GM19455 (cell line): Measurements from ENCODE around the gene PRKACB.

Experiments
- ATAC-seq: cut with Tn5 transposase; IDR thresholded peaks from one replicate; pipeline ENCODE4 v1.9.1; 2021; ENCODE audit not compliant: unreplicated experiment

PRKACB gene

DNA sequence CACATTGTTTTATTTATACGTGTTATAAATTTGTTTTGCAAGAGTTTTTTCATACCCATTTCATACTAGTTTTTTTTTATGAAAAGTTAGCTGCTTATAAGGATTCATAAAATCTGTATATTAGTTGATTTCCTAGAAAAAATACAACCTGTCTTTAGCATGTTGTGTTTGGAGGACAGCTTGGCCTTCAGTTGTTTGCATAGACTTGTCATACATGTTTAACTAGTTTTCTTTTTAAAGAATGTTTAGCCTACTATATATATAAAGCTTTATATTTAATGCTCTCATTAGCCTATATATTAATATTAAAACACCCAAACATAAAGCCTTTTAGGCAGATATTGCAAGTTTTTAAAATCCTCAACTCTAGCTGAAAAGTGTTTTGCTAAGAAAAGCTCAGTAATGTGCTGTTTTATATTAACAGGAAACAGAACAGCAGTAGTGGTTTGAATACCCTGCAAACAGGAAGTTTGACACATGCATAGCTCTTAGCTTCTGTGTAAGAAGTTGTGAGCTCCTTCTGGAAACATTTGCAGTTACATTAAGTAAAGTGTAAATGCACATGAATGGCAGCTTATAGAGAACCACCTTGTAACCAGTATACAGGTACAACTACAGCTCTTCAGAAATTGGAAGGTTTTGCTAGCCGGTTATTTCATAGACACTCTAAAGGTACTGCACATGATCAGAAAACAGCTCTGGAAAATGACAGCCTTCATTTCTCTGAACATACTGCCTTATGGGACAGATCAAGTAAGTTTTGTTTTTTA lies at the start of gene PRKACB:
PRKACB (plus strand) TSS at position 476 of the 770 bp plus-strand sequence; CDS start at position 567, 91 bp downstream.
- ATAC-seq: peak; percentile 87

DNA sequence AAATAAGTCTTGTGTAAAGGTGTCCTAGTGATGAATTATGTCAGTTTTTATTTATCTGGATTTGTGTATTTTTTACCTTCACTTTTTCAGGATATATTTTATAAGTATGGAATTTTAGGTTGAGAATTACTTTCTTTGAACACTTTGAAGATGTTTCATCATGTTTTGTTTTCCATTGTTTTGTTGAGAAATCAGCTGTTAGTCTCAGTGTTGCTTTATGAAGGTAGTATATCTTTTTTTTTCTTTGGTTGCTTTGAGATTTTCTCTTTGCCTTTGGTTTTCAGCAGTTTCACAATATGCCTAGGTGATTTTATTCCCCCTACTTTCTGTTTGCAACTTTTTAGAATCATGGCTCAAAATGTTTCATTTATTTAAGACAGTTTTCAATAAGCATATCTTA lies 48.8 kb upstream of the PRKACB start:
- ATAC-seq: no peak

DNA sequence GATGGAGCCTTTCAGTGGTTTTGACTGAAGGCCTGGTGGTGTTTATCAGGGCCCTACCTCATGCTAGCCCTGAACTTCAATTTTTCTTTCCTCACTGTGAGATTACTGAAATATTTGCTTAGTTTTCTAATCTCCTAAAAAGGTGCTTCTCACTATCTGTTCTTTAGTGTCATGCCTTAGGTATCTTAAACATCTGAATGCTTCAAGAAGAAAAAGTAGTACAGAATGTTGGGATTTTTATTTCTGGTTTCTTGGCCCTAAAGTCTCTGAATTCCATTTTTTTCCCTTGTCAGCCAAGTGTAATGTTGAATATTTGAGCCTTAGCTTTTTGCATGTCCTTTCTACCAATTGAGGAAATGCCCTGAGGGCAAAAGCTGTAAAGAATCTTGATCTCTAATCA lies 47.9 kb upstream of the PRKACB start:
- no peak for ATAC-seq

DNA sequence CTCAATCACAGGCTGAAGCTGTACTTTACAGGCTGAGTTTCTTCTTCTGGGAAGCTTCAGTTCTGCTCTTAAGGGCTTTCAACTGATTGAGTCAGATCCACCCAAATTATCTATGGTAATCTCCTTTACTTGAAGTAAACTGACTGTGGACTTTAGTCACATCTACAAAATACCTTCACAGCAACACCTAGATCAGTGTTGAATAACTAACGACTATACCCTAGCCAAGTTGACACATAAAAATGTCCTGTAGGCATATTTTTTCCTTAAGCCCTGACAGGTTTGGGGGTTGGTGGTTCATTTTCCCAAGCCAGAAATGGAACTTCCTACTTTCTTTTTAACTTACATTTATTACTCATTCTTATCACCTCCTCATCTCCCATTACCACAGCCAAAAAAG lies 42.9 kb upstream of the PRKACB start:
- no peak for ATAC-seq

DNA sequence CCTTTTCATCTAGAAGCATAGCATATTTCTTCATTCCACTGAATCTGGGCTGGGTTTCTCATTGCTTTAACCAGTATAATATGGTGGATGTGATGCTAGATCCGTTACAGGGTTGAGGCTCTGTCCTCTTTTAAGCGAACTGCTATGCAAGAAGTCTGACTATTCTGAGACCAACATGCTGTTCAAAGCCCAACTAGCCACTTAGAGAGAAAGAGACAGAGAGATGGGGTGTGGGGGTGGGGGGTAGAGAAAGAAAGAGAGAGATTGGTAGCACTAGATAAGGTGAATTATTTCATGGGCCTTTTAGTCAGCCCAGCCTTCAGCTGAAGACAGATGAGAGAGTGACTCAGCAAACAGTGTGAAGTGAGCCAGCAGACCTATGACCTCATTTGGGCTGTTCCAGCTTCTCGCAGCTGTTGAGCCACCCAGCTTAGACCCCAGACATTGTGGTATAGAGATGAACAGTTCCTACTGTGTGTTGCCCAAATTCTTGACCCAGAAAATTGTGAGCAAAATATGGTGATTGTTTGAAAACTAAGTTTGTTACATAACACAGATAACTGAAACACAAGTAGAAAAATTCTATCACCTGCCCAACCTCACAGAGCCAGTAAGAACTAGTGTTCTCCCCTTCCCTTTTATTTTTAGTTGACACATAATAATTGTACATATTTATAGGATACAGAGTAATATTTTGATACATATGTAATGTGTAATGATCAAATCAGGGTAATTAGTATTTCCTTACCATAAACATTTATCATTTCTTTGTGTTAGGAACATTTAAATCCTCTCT lies 40.7 kb upstream of the PRKACB start:
- ATAC-seq: no peak

DNA sequence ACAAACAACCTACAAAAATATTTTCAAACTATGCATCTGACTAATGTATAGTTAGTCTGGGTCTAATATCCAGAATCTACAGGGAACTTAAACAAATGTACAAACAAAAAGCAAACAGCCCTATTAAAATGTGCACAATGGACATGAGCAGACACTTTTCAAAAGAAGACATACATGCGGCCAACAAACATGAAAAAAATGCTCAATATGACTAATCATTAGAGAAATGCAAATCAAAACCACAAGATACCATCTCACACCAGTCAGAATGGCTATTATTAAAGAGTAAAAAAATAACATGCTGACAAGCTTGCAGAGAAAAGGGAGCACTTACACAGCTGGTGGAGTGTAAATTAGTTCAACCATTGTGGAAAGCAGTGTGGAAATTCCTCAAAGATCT lies 36.5 kb upstream of the PRKACB start:
- ATAC-seq: peak; percentile 67

DNA sequence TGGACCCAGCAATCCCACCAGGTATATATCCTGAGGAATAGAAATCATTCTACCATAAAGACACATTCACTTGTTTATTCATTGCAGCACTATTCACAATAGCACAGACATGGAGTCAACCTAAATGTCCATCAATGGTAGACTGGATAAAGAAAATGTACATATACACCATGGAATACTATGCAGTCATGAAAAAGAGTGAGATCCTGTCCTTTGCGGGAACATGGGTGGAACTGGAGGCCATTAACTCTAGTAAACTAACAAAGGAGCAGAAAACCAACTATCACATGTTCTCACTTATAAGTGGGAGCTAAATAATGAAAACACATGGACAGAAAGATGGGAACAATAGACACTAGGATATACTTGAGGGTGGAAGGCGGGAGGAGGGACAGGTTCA lies 36.1 kb upstream of the PRKACB start:
- ATAC-seq: peak; percentile 11

DNA sequence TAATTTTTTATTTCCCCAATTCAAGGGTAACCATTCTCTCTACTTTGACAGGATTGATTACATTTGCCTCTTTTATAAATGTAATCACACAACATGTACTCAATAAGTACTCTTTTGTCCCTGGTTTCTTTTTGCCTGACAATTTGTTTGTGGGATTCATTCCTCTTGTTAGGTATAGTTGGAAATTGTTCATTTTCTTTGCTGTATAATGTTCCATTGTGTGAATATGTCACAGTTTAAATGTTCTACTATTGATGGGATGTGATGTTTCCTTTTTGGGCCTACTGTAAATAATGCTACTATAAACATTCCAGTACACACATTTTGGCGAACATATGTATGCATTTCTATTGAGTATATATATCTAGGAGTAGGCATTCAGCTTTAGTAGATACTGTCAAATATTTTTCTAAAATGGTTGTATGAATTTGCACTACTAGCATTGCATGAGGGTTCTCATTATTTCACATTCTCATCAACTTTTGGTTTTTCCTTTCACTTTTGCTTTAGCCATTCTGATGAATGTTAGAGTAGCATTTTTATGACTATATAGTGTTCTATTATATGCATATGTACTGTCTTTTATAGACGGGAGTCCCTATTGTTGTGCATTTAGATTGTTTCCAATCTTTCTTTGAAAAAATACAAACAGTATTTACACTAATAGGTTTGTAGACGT lies 35.0 kb upstream of the PRKACB start:
- no peak for ATAC-seq

DNA sequence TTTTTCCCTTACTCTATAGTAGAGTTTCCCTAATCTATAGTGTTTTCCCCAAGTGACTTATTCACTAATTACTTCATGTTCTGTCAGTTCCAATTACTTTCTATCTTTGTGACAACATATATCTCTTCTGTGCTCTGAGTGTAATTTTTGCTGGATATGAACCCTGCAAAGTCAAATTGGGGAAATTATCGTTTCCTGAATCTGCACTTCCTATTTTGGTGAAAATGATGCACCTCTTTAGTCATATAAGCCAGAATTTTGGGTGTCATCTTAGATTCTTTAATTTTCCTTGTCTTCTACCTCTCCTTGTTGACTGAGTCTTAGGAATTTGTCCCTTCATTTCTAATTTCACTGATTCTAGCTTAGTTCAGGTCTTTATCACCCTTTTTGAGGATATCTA lies 33.4 kb upstream of the PRKACB start:
- ATAC-seq: no peak

DNA sequence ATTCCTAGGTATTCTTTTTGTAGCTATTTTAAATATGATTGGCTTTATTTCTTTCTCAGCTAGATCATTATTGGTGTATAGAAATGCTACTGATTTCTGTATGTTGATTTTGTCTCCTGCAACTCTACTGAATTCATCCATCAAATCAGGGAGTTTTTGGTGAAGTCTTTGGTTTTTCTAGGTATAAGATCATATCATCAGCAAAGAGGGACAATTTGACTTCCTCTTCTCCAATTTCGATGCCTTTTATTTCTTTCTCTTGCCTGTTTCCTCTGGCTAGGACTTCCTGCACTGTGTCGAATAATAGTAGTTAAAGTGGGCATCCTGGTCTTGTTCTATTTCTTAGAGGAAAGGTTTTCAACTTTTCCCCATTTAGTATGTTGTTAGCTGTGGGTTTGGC lies 27.5 kb upstream of the PRKACB start:
- ATAC-seq: no peak

DNA sequence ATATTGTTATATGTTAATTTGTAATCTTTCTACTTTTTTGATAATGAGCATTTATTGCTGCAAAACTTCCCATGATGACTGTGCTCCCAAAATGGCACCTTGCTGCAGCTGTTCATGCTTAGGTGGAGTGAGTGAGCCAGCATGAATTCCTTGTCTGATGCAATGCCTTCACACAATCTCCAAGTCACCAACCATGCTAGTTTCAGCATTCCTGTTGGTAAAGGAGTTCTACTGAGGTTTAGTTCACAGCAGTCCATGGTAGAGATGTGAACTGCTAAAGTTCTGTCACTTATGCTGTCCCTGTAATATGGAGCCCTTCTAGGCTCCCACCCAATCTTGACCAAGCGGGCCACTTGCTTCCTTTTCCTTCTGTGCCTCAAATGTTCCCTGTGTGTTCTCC lies 26.2 kb upstream of the PRKACB start:
- ATAC-seq: no peak

DNA sequence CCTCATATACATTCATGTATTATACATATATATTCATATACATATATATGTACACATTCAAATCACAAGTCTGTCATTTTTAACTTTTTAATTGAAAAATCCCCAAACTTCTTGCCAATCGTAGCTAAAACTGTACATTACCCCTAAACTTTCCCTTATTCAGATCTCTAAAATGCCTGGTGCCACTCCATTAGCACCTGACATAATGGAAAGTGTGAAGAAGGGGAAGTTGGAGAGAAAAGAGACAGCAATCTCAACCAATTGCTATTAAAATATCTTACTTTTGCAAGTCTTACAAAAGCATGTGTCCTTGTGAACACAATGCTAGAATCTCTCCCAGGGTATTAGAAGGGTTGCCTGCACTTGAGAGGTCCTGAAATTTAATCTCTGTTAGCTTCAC lies 22.7 kb upstream of the PRKACB start:
- no peak for ATAC-seq

DNA sequence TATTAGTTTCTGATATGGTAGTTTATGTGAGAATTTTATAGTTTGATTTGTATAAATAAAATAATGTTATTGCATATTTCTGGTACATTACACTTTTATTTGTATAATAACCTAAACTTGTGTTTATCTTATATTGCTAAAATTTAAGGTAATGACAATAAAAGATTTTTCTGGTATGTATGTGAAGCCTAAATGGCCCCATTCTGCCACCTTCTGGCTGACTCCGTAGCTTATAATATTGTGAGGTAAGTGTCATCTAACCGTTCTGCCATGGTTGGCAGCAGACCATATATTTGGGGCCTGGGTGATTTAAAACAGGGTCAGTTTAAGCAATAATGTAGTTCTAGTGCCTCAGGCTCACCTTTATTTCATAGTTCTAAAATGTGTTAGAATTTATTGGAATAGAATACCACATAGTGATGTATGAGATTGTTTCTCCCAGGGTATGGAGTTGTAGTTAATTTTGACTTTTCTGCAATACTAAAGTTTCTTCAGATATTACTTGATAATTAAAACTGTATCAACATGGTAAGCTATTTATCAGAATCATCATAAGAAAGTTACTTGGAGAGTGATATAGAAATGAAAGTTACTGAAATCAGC lies 21.2 kb upstream of the PRKACB start:
- ATAC-seq: peak; percentile 75

DNA sequence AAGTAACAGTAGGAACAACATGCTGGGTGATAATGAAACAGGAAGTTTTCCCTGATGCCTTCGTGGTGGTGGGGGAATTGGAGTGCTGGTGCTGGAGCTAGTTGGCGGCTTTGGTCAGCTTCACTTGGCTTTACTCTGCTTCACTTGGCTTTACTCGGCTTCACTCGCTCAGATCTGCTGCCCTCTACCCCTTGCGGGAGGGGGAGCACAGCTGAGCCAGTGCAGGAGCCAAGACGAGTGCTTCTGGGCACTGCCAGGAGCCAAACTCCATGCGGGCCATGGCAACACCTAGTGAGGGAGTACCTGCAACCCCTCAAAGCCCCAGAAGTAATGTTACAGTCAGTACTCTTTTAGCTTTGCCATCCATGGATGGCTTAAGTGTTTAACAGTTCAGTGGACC lies 10.6 kb upstream of the PRKACB start:
- ATAC-seq: no peak

DNA sequence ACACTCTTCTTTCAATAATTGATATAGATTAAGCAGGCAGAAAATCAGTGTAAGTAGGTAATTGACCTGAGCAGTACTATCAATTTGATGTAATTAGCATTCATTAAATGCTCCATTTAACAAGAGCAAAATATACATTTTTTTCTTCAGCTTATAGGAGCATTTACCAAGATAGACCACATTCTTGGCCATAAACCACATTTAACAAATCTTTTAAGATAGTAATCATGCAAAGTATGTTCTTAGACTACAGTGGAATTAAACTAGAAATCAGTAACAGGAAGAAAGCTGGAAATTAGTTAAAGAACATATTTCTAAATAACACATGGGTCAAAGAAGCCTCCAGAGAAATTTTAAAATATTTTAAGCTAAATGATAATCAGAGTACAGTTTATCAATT lies 8.7 kb upstream of the PRKACB start:
- no peak for ATAC-seq

DNA sequence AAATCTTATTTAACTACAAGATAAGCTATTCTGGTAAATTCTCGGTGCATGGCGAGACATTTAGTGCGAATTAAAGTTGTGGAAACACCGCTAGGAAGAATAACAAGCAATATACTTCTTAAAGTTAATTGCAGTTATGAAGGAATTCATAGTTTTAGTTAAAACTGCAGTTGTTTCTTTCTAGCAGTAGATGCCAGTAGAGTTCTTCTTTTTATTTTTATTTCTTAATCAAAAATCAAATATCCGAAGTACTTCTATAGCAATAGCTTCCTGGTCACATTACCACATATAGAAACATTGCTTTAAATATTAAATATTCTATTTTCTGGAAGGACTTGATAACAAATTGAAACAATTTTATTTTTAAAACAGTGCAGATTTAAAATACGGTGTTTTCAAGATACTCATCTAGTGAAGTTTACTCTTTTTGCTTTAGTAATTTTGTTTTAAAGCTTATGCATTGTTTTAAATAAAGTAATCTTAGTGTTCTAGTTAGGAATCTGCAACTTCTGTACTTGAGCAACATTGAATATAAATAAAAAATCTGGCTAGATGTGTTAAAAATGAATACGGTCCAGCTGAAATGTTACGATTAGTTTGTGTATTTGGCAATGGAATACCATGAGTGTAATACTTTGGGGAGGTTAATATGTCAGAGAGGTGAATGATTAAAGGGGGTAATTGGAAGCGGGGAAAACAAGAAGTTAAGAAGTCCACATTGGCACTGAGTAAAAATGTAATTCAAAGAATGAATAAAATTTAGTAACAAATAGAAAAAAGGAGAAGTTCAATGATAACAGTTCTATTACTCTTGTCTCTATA lies 2.7 kb upstream of the PRKACB start:
- no peak for ATAC-seq

DNA sequence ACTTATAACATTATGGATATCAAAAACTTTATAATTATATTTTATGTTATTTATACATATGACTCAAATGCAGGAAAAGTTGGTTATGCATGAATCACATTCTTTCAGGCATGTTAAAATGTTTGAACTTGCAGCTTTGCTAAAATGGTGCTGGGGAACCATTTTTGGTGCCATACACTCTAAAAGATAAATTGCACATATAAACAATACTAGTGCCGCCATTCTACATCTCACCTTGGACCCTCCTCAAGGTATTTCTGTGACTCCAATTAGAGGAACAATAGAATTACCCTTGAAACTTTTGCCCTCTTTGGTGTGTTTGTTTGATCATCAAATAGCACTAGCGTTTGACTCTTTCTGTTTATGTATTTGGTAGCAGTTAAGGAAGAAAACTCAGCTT lies 997 bp downstream of the PRKACB start:
- no peak for ATAC-seq

DNA sequence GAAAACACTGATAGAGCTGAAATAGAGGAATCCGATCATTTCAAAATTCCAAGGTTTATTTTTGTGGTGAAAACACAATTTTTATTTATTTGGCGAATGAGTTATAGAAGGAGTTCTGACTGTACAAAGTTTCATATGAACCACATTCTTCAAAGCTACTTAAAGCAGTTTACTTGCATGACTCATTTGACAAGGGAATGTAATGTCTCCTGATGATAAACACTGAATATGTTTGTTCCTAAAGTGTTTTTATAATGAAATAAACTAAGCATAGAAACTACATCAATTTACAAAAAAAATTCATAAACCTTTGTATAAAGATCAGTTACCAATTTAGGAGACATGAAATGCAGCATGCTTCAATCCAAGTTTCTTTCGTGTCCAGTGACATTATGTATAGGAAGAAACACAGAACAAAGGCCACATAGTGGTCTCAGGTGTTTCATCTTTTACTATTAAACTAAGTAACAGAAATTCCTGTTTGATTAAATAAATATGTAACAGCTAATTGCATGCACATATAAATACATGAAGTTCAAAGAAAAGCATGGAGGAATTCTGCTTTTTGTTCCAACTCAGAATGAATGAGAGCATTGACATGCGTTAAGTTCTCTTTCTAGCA lies 2.5 kb downstream of the PRKACB start:
- ATAC-seq: no peak

DNA sequence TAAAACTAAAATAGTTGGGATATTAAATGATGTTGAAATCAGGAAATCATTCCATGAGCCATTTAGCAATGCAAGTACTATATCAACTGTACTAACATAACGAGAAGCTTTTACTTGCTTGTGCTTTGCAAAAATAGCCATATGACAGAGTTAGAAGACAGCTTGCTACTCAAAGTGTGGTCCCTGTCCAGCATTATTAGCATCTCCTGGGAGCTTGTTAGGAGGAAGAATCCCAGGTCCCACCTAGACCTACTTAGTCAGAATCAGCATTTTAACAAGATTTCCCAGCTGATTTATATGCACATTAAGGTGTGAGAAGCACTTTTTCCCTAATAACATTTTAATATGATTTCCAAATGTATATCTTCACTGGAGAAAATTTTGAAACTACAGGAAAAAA lies 4.7 kb downstream of the PRKACB start:
- ATAC-seq: no peak

DNA sequence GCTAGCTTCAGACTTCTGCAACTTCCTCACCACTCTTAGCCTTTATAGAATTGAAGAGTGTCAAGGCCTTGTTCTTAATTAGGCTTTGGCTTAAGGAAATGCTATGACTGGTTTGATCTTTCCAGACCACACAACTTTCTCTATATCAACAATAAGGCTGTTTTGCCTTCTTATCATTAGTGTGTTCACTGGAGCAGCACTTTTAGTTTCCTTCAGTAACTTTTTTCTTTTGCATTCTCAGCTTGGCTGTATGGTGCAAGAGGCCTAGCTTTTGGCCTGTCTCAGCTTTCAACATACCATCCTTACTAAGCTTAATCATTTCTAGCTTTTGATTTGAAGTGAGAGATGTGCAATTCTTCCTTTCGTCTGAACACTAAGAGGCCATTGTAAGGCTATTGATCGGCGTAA lies 8.6 kb downstream of the PRKACB start:
- peak; percentile 63 for ATAC-seq
